GM12865 (cell line): ENCODE measurements around the gene SPOCK1.

ENCODE experiments used
- DNase-seq: peaks from one replicate; pipeline ENCODE4 v3.0.0; 2010; ENCODE audit warnings: low read depth
- H3K4me3 ChIP-seq: 2 replicates; pipeline ENCODE4 v1.5.1; 2011; ENCODE audit warnings: mild to moderate bottlenecking, low read depth, low read length, control low read depth
- TF ChIP-seq, protein P1 (sequence below): IDR thresholded peaks from 2 replicates; pipeline ENCODE4 v1.5.1; 2011; ENCODE audit warnings: low read length, control low read depth, low read depth, inconsistent platforms; ENCODE audit not compliant: insufficient read depth; ENCODE audit errors: missing control alignments

The SPOCK1 gene

GRCh38 chr5:137287569-137287968 is 211.6 kb downstream of the SPOCK1 start:
- no peak overlapping the region for H3K4me3 ChIP-seq
- TF ChIP-seq, protein P1, sequence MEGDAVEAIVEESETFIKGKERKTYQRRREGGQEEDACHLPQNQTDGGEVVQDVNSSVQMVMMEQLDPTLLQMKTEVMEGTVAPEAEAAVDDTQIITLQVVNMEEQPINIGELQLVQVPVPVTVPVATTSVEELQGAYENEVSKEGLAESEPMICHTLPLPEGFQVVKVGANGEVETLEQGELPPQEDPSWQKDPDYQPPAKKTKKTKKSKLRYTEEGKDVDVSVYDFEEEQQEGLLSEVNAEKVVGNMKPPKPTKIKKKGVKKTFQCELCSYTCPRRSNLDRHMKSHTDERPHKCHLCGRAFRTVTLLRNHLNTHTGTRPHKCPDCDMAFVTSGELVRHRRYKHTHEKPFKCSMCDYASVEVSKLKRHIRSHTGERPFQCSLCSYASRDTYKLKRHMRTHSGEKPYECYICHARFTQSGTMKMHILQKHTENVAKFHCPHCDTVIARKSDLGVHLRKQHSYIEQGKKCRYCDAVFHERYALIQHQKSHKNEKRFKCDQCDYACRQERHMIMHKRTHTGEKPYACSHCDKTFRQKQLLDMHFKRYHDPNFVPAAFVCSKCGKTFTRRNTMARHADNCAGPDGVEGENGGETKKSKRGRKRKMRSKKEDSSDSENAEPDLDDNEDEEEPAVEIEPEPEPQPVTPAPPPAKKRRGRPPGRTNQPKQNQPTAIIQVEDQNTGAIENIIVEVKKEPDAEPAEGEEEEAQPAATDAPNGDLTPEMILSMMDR, result no peak
- no peak for DNase-seq

DNA sequence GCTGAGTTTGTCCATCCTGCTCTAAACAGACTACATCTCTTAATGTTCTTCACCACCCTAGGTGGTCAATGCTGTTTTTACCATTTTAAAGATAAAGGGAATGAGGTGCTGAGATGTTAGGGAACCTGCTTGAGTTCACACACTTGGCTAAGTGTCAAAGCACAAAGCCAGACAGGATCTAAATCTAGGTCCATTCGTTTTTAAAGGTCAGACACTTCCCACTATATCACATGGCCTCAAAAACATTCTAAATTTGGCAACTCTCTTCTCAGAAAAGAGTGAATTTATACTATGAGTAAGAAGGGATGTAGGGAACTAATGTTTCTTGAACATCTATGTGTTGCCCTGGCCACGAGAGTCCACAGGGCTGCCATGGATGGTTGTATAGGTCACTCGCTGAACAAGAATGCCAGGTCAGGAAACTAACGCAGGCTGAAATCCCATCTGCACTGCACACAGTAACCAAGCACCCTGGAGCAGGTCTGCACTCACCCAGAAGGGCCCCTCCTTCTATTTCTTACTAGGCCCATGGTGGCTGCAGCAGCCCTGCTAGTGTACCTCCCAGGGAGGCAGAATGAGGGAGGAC is 213.0 kb downstream of the SPOCK1 start:
- no peak overlapping the region for H3K4me3 ChIP-seq
- TF ChIP-seq, protein P1, result no peak
- no peak for DNase-seq

GRCh38 chr5:137283801-137284200 is 215.3 kb downstream of the SPOCK1 start:
- no peak overlapping the region for H3K4me3 ChIP-seq
- no peak for DNase-seq
- TF ChIP-seq, protein P1, result no peak

DNA sequence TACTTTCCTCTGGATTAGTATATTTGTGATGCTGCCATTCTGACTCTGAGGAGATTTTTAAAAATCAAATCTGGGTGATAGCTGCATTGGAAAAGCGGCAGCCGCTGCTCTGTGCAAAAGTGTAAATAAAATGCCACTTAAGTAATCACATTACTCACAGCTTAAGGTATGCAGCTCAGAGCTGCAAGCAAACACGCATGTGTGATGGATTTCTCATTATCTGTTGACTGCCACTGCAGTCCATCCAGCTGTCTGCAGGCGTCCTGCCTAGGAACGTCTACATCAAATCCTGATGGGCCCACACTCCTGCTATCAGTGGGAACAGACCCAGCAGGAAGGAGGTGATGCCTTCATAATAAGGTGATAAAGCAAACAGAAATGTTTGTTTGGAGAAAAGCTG is 216.9 kb downstream of the SPOCK1 start:
- no peak for DNase-seq
- TF ChIP-seq, protein P1, result no peak
- H3K4me3 ChIP-seq, result no peak overlapping the region

GRCh38 chr5:137281201-137281600 is 217.9 kb downstream of the SPOCK1 start:
- DNase-seq, result no peak
- TF ChIP-seq, protein P1, result no peak
- no peak overlapping the region for H3K4me3 ChIP-seq

- no peak for DNase-seq
- TF ChIP-seq, protein P1, result no peak
- no peak overlapping the region for H3K4me3 ChIP-seq
Measured at GRCh38 chr5:137280656-137281055, 218.5 kb downstream of the SPOCK1 start.
